Gastroesophageal sphincter (tissue), 3 donors: ENCODE results near the gene ZFYVE28.

Experiments used
- CTCF ChIP-seq, 4 experiments: fragments of 200-600 bp in 2 of 4; fragments of 450-650 bp in 2 of 4; sonication (generic) in 1 of 4; IDR thresholded peaks; one replicate each; pipeline ENCODE4 v1.5.1; 2017 to 2019; ENCODE audit warnings: antibody characterized with exemption in 4 of 4, mild to moderate bottlenecking in 2 of 4, moderate library complexity in 2 of 4
- POLR2AphosphoS5 ChIP-seq: sonication (generic); formaldehyde crosslinking; IDR thresholded peaks from one replicate; pipeline ENCODE4 v1.6.1; 2017; ENCODE audit warnings: antibody characterized with exemption

DNA sequence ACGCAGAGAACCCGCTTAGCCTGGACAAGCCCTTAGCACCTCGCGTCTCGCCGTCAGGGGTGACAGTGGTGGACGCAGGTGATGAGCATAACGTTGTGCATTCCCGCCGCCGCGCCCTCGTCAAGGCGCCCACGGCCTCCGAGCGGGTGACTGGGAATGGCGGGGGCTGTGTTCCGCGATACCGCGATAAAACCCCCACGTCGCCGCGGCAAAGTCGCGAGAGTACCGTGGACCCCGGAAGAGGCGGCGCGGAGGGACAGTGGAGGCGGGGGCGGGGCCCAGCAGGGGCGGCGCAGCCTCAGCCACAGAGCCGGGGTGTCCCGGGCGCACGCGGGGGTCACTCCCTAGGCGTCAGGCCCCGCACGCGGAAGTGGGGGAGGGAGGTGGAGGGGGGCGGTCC lies 53.8 kb downstream of the ZFYVE28 start:
- TF ChIP-seq POLR2AphosphoS5 (no peak), CTCF (IDR thresholded peaks at IDR 0.05) (no peak)
